Measurements from ENCODE around the gene PRRC2B. TPM values are rescaled to one million over a fixed set of nuclear protein-coding genes. Genes with fewer than 3 reads are reported as not detected.

Gene PRRC2B
- total RNA-seq, 1 experiment from 2014 or later = 219 TPM

DNA sequence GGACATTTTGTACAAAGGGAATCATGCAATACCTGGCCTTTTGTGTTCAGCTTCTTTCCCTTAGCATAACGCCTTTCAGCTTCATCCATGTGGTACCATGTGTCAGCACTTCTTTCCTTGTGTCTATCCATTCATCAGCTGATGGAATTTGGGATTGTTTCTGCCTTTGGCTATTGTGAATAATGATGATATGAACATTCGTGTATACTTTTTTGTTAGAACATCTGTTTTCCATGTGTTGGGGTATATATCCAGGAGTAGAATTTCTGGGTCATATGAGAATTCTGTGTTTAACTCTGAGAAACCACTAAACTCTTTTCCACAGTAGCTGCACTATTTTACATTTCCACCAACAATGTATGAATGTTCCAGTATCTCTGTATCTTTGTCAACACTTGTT, 14.8 kb upstream of the PRRC2B start:
- H3K4me3 Mint-ChIP-seq (ENCODE audit: unreplicated experiment) = no peak overlapping the region
- no peaks in the 10 kb centered on the region for H3K27me3 Mint-ChIP-seq (ENCODE audit: insufficient read depth, unreplicated experiment)
- no peaks in the 10 kb centered on the region for H3K36me3 ChIP-seq (ENCODE audit: control insufficient read depth, insufficient read depth, low read length)
- POLR2A ChIA-PET = interaction anchor here (0.6 kb wide), 1 partner anchor 12 kb away, joined by 6 read pairs; no protein-coding TSS in a partner anchor
- H3K9me3 ChIP-seq = no peaks in the 10 kb centered on the region
- H3K27me3 ChIP-seq (replicated peaks; ENCODE audit: control insufficient read depth, insufficient read depth, low read length) = no peaks in the 10 kb centered on the region
- no peak overlapping the region for H3K27ac Mint-ChIP-seq (ENCODE audit: unreplicated experiment)
- TF ChIP-seq, protein P1, sequence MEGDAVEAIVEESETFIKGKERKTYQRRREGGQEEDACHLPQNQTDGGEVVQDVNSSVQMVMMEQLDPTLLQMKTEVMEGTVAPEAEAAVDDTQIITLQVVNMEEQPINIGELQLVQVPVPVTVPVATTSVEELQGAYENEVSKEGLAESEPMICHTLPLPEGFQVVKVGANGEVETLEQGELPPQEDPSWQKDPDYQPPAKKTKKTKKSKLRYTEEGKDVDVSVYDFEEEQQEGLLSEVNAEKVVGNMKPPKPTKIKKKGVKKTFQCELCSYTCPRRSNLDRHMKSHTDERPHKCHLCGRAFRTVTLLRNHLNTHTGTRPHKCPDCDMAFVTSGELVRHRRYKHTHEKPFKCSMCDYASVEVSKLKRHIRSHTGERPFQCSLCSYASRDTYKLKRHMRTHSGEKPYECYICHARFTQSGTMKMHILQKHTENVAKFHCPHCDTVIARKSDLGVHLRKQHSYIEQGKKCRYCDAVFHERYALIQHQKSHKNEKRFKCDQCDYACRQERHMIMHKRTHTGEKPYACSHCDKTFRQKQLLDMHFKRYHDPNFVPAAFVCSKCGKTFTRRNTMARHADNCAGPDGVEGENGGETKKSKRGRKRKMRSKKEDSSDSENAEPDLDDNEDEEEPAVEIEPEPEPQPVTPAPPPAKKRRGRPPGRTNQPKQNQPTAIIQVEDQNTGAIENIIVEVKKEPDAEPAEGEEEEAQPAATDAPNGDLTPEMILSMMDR (IDR thresholded peaks at IDR 0.05; ENCODE audit: insufficient read depth in 1 of 2, low read depth in 1 of 2, low read length in 1 of 2, severe bottlenecking in 1 of 2, unreplicated experiment in 1 of 2) = no peak
- no peak overlapping the region for H3K4me3 ChIP-seq (ENCODE audit: low read depth, low read length)
- H3K4me1 ChIP-seq = peaks cover 11% of the 10 kb centered on the region
- H3K9me3 Mint-ChIP-seq (ENCODE audit: unreplicated experiment) = no peaks in the 10 kb centered on the region
- H3K4me1 Mint-ChIP-seq (ENCODE audit: low read depth, unreplicated experiment) = peaks cover 9% of the 10 kb centered on the region
- intact Hi-C loops (cut with micrococcal nuclease; ENCODE audit: unreplicated experiment) = loop anchor here (10.0 kb wide), 2 partner anchors 96 to 356 kb away; no protein-coding TSS in a partner anchor
- DNase-seq = no peak
- BruUV-seq (replicated peaks) = no TSS peak
- CTCF ChIA-PET = no interaction called here
- H3K36me3 Mint-ChIP-seq (ENCODE audit: insufficient read depth, unreplicated experiment) = peaks cover 7% of the 10 kb centered on the region

DNA sequence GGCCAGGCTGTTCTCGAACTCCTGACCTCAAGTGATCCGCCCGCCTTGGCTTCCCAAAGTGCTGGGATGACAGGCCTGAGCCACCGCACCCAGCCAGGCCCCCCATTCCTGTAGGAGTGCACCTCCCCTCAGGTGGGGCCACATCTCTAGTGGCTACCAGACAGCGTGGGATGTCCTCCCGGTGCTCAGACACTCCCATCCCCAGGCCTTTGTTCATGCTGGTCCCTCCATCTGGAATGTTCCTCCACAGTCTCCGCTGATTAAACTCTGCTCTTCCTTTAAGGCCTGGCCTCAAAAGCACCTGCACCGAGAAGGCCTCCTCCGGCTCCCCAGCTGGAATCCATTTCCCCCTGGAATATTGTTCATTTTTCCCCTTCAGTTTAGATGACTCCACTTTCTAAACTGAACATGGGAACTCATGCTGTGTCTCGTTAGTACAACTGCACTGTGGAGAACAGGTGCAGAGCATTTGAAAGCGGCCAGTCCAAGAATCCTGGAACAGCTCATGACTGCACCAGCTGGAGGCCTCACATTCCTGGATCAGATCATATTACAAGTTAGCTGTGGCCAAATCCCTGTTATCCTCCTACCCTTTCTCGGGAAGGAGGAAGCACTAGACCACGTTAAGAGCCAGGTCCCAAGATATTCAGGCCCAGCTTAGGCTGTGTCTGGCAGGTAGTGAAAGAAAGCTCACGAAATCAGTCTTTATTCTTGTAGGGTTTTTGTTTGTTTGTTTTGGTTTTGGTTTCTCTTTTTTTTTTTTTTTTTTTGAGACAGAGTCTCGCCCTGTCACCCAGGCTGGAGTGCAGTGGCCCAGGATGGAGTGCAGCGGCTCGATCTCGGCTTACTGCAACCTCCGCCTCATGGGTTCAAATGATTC, 10.8 kb upstream of the PRRC2B start:
- H3K36me3 Mint-ChIP-seq (ENCODE audit: insufficient read depth, unreplicated experiment) = peaks cover 6% of the 10 kb centered on the region
- peaks cover 9% of the 10 kb centered on the region for H3K4me1 Mint-ChIP-seq (ENCODE audit: low read depth, unreplicated experiment)
- intact Hi-C loops (cut with micrococcal nuclease; ENCODE audit: unreplicated experiment) = no loop called here
- CTCF ChIA-PET = interaction anchor here (0.6 to 1.4 kb wide), 5 partner anchors 11 to 1142 kb away, joined by 3 to 5 read pairs (median 3); no protein-coding TSS in a partner anchor
- H3K4me1 ChIP-seq = peaks cover 11% of the 10 kb centered on the region
- TF ChIP-seq, protein P1 (IDR thresholded peaks at IDR 0.05; ENCODE audit: insufficient read depth in 1 of 2, low read depth in 1 of 2, low read length in 1 of 2, severe bottlenecking in 1 of 2, unreplicated experiment in 1 of 2) = no peak
- no peaks in the 10 kb centered on the region for H3K27me3 Mint-ChIP-seq (ENCODE audit: insufficient read depth, unreplicated experiment)
- peak; percentile 57 to 70 for DNase-seq
- BruUV-seq (replicated peaks) = no TSS peak
- H3K4me3 ChIP-seq (ENCODE audit: low read depth, low read length) = no peak overlapping the region
- no peaks in the 10 kb centered on the region for H3K9me3 ChIP-seq
- H3K27ac Mint-ChIP-seq (ENCODE audit: unreplicated experiment) = peak overlapping the region; percentile 88
- POLR2A ChIA-PET = interaction anchor here (0.7 to 1.4 kb wide), 3 partner anchors 10 to 105 kb away, joined by 5 to 20 read pairs (median 8); no protein-coding TSS in a partner anchor
- H3K27me3 ChIP-seq (replicated peaks; ENCODE audit: control insufficient read depth, insufficient read depth, low read length) = no peaks in the 10 kb centered on the region
- H3K4me3 Mint-ChIP-seq (ENCODE audit: unreplicated experiment) = peak overlapping the region; percentile 19
- H3K9me3 Mint-ChIP-seq (ENCODE audit: unreplicated experiment) = no peaks in the 10 kb centered on the region
- H3K36me3 ChIP-seq (ENCODE audit: control insufficient read depth, insufficient read depth, low read length) = no peaks in the 10 kb centered on the region

- no TSS peak for BruUV-seq (replicated peaks)
- Histone ChIP-seq H3K4me1 (peaks cover 11% of the 10 kb centered on the region), H3K4me3 (ENCODE audit: low read depth, low read length) (no peak overlapping the region), H3K27me3 (replicated peaks; ENCODE audit: control insufficient read depth, insufficient read depth, low read length) (no peaks in the 10 kb centered on the region), H3K36me3 (ENCODE audit: control insufficient read depth, insufficient read depth, low read length) (no peaks in the 10 kb centered on the region), H3K9me3 (no peaks in the 10 kb centered on the region)
- Mint-ChIP-seq H3K27ac (ENCODE audit: unreplicated experiment) (no peak overlapping the region), H3K4me3 (ENCODE audit: unreplicated experiment) (no peak overlapping the region), H3K27me3 (ENCODE audit: insufficient read depth, unreplicated experiment) (no peaks in the 10 kb centered on the region), H3K36me3 (ENCODE audit: insufficient read depth, unreplicated experiment) (peaks cover 6% of the 10 kb centered on the region), H3K4me1 (ENCODE audit: low read depth, unreplicated experiment) (peaks cover 9% of the 10 kb centered on the region), H3K9me3 (ENCODE audit: unreplicated experiment) (no peaks in the 10 kb centered on the region)
- DNase-seq = no peak
- TF ChIP-seq, protein P1 (IDR thresholded peaks at IDR 0.05; ENCODE audit: insufficient read depth in 1 of 2, low read depth in 1 of 2, low read length in 1 of 2, severe bottlenecking in 1 of 2, unreplicated experiment in 1 of 2) = no peak
- intact Hi-C loops (cut with micrococcal nuclease; ENCODE audit: unreplicated experiment) = no loop called here
- ChIA-PET POLR2A (interaction anchor here (0.6 kb wide), 1 partner anchor 12 kb away, joined by 6 read pairs; no protein-coding TSS in a partner anchor), CTCF (interaction anchor here (0.6 kb wide), 1 partner anchor 354 kb away, joined by 3 read pairs; no protein-coding TSS in a partner anchor)
Measured at GRCh38 chr9:131385296-131385695, 8.6 kb upstream of the PRRC2B start.
